ENCODE data around the gene SLC9A9.

DNA sequence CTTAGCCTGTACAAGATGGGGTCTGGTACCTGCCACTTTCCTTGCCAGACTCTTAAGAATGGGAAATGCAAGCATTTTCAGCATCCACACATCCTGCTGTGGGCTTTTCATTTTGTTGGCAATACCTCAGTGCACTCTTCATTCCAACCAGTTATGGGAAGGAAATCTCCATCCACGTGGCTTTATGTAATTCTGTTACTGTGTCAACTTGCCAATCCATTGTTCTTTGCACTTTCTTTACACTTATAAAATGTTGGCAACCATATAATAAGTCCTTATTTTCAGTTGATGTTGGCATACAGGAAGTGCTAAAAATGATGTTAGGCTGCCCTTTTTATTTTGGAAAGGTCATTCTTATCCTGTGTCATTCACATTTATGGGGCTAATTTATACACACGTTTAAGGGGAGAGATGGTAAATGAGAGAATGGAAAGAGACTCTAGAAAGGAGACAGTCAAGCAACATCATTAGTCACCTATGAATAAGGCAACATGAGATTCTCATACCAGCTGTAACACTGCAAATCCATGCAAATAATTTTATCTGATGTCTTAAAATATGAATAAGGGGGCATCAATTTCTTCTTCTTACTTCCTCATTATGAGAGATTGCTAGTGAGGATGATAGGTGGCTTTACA, 490.0 kb downstream of the SLC9A9 start:
- TF ChIP-seq SMARCB1 (IDR thresholded peaks at IDR 0.05; ENCODE audit: insufficient read length, low read depth), result no peak
- TF ChIP-seq SREBF2 (CRISPR knock-in tag; IDR thresholded peaks at IDR 0.05), result no peak
- TF ChIP-seq, protein P1, sequence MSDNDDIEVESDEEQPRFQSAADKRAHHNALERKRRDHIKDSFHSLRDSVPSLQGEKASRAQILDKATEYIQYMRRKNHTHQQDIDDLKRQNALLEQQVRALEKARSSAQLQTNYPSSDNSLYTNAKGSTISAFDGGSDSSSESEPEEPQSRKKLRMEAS (CRISPR knock-in tag; IDR thresholded peaks at IDR 0.05), result no peak
- TF ChIP-seq, protein P2, sequence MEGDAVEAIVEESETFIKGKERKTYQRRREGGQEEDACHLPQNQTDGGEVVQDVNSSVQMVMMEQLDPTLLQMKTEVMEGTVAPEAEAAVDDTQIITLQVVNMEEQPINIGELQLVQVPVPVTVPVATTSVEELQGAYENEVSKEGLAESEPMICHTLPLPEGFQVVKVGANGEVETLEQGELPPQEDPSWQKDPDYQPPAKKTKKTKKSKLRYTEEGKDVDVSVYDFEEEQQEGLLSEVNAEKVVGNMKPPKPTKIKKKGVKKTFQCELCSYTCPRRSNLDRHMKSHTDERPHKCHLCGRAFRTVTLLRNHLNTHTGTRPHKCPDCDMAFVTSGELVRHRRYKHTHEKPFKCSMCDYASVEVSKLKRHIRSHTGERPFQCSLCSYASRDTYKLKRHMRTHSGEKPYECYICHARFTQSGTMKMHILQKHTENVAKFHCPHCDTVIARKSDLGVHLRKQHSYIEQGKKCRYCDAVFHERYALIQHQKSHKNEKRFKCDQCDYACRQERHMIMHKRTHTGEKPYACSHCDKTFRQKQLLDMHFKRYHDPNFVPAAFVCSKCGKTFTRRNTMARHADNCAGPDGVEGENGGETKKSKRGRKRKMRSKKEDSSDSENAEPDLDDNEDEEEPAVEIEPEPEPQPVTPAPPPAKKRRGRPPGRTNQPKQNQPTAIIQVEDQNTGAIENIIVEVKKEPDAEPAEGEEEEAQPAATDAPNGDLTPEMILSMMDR (IDR thresholded peaks at IDR 0.05 in 2 of 3, conservative IDR thresholded peaks at IDR 0.05 in 1 of 3; ENCODE audit: insufficient read depth in 2 of 3, low read depth in 1 of 3, low read length in 3 of 3), result no peak
- TF ChIP-seq, protein P3, sequence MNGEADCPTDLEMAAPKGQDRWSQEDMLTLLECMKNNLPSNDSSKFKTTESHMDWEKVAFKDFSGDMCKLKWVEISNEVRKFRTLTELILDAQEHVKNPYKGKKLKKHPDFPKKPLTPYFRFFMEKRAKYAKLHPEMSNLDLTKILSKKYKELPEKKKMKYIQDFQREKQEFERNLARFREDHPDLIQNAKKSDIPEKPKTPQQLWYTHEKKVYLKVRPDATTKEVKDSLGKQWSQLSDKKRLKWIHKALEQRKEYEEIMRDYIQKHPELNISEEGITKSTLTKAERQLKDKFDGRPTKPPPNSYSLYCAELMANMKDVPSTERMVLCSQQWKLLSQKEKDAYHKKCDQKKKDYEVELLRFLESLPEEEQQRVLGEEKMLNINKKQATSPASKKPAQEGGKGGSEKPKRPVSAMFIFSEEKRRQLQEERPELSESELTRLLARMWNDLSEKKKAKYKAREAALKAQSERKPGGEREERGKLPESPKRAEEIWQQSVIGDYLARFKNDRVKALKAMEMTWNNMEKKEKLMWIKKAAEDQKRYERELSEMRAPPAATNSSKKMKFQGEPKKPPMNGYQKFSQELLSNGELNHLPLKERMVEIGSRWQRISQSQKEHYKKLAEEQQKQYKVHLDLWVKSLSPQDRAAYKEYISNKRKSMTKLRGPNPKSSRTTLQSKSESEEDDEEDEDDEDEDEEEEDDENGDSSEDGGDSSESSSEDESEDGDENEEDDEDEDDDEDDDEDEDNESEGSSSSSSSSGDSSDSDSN (IDR thresholded peaks at IDR 0.05; ENCODE audit: borderline replicate concordance in 1 of 2, low read depth in 2 of 2, low read length in 2 of 2), result no peak
- TF ChIP-seq FOXK1 (CRISPR knock-in tag; IDR thresholded peaks at IDR 0.05; ENCODE audit: borderline replicate concordance), result no peak
- no peak for TF ChIP-seq ZNF143 (CRISPR knock-in tag; IDR thresholded peaks at IDR 0.05)
